K562 (cell line): ENCODE results near the gene CLASP2. TPM values are rescaled to one million over a fixed set of nuclear protein-coding genes. Genes with fewer than 3 reads are reported as not detected.

Experiments
- ARNT ChIP-seq, 2 experiments: fragments of 450-650 bp; IDR thresholded peaks; 2 replicates each; pipeline ENCODE4 v1.6.1; 2016; ENCODE audit warnings: mild to moderate bottlenecking in 1 of 2
- CLOCK ChIP-seq: fragments of 250-450 bp; sonication (Bioruptor Pico); IDR thresholded peaks from 2 replicates; pipeline ENCODE4 v1.4.0; 2020; ENCODE audit warnings: mild to moderate bottlenecking, moderate library complexity, borderline replicate concordance
- HDAC3 ChIP-seq: fragments of 450-650 bp; IDR thresholded peaks from 2 replicates; pipeline ENCODE4 v1.6.1; 2018; ENCODE audit warnings: borderline replicate concordance, mild to moderate bottlenecking, moderate library complexity; ENCODE audit not compliant: partially characterized antibody
- HNRNPK ChIP-seq: fragments of 200-400 bp; formaldehyde crosslinking; IDR thresholded peaks from one replicate; pipeline ENCODE4 v1.6.1; 2018; ENCODE audit warnings: mild to moderate bottlenecking, low read depth, low read length; ENCODE audit not compliant: poor library complexity, severe bottlenecking
- NR4A1 ChIP-seq, 2 experiments: fragments of 250-450 bp in 1 of 2; fragments of 450-650 bp in 1 of 2; sonication (Bioruptor Pico) in 1 of 2; IDR thresholded peaks; 2 replicates each; pipeline versions ENCODE4 v1.4.0 to v1.6.1; 2016 to 2020; ENCODE audit warnings: mild to moderate bottlenecking in 2 of 2, missing compliant biosample characterization in 1 of 2, missing genetic modification characterization in 1 of 2, moderate library complexity in 1 of 2
- POU5F1 ChIP-seq: fragments of 150-350 bp; IDR thresholded peaks from 2 replicates; pipeline ENCODE4 v1.6.1; 2014; ENCODE audit warnings: borderline replicate concordance, low read length, low read depth, mild to moderate bottlenecking; ENCODE audit not compliant: partially characterized antibody
- SIN3B ChIP-seq: fragments of 450-650 bp; IDR thresholded peaks from 2 replicates; pipeline ENCODE4 v1.6.1; 2017; ENCODE audit warnings: low read depth, mild to moderate bottlenecking, moderate library complexity
- SLC30A9 ChIP-seq: fragments of 250-450 bp; sonication (Bioruptor Pico); IDR thresholded peaks from 2 replicates; pipeline ENCODE4 v1.8.0; 2022; ENCODE audit warnings: mild to moderate bottlenecking, moderate library complexity
- THAP12 ChIP-seq: fragments of 250-450 bp; sonication (Bioruptor Pico); IDR thresholded peaks from 2 replicates; pipeline ENCODE4 v1.9.0; 2021; ENCODE audit warnings: mild to moderate bottlenecking, inconsistent platforms
- XRCC3 ChIP-seq: fragments of 450-650 bp; IDR thresholded peaks from 2 replicates; pipeline ENCODE4 v1.6.1; 2017; ENCODE audit warnings: mild to moderate bottlenecking, moderate library complexity
- XRCC4 ChIP-seq: IDR thresholded peaks from one replicate; pipeline ENCODE4 v1.6.1; 2011; ENCODE audit not compliant: insufficient read depth, insufficient read length; ENCODE audit errors: extremely low read depth
- ZNF174 ChIP-seq: fragments of 250-450 bp; sonication (Bioruptor Pico); IDR thresholded peaks from 2 replicates; pipeline ENCODE4 v1.4.0; 2020; ENCODE audit warnings: mild to moderate bottlenecking
- ZNF583 ChIP-seq: fragments of 250-450 bp; sonication (Bioruptor Pico); IDR thresholded peaks from 2 replicates; pipeline ENCODE4 v1.4.0; 2020
- ZNF668 ChIP-seq: fragments of 250-450 bp; sonication (Bioruptor Pico); IDR thresholded peaks from 2 replicates; pipeline ENCODE4 v1.8.0; 2022; ENCODE audit warnings: mild to moderate bottlenecking, inconsistent platforms
- polyA plus RNA-seq, 8 experiments: library from polyadenylated mRNA; depleted of rRNA in 4 of 8; stranded (reverse) in 5 of 8; unstranded in 3 of 8; fragments of >200 nt; fragmentation: Nextera tagmentation in 2 of 8; fragmentation: Illumina TruSeq in 1 of 8; extraction: Ambion mirVana in 2 of 8; extraction: Trizol in 1 of 8; gene quantifications; 2 replicates each; pipeline versions ENCODE4 v1.2.1 to v1.2.3, GENCODE V29; 2011 to 2014; ENCODE audit warnings: inconsistent platforms in 1 of 8, missing spikeins in 1 of 8
- total RNA-seq, 7 experiments: library from RNA; depleted of rRNA in 6 of 7; stranded (reverse); fragments of >200 nt in 6 of 7; fragmentation: Illumina TruSeq in 2 of 7; extraction: Trizol in 2 of 7; gene quantifications; 2 replicates each; pipeline versions ENCODE4 v1.2.1 to v1.2.3, GENCODE V29; 2011 to 2021; ENCODE audit warnings: low replicate concordance in 1 of 7
- TF ChIP-seq, protein P1 (sequence below): IDR thresholded peaks from 2 replicates; pipeline ENCODE4 v1.6.1; 2014; ENCODE audit warnings: antibody characterized with exemption
- TF ChIP-seq, protein P2 (sequence below): fragments of 450-650 bp; IDR thresholded peaks from 2 replicates; pipeline ENCODE4 v1.6.1; 2017; ENCODE audit warnings: antibody characterized with exemption, mild to moderate bottlenecking

CLASP2 gene
- total and polyA plus RNA-seq, 9 of the 15 experiments (the other 6 are each of a cell fraction or from before 2014, with no cell fraction given) = 13.5 to 107 (median 71.8) TPM

GRCh38 chr3:33658991-33659848, 58.8 kb downstream of the CLASP2 start (continued):
- TF ChIP-seq THAP12 (no peak), HNRNPK (no peak), ZNF668 (CRISPR knock-in tag) (no peak), POU5F1 (no peak), ZNF174 (CRISPR knock-in tag) (no peak), XRCC3 (no peak), SLC30A9 (CRISPR knock-in tag) (no peak), HDAC3 (no peak), SIN3B (no peak), CLOCK (CRISPR knock-in tag) (no peak), ZNF583 (CRISPR knock-in tag) (no peak), XRCC4 (no peak), NR4A1 (CRISPR knock-in tag; IDR thresholded peaks at IDR 0.05) (no peak), NR4A1 (tag; IDR thresholded peaks at IDR 0.05) (0 out of 2 replicates have a peak, but pooled peaks have one; percentile 32), ARNT (IDR thresholded peaks at IDR 0.05) (peak in 1 of 2 experiments; percentile 78; a peak in 2 of 4 replicates)
- TF ChIP-seq, protein P1, sequence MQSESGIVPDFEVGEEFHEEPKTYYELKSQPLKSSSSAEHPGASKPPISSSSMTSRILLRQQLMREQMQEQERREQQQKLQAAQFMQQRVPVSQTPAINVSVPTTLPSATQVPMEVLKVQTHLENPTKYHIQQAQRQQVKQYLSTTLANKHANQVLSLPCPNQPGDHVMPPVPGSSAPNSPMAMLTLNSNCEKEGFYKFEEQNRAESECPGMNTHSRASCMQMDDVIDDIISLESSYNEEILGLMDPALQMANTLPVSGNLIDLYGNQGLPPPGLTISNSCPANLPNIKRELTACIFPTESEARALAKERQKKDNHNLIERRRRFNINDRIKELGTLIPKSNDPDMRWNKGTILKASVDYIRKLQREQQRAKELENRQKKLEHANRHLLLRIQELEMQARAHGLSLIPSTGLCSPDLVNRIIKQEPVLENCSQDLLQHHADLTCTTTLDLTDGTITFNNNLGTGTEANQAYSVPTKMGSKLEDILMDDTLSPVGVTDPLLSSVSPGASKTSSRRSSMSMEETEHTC = no peak
- TF ChIP-seq, protein P2, sequence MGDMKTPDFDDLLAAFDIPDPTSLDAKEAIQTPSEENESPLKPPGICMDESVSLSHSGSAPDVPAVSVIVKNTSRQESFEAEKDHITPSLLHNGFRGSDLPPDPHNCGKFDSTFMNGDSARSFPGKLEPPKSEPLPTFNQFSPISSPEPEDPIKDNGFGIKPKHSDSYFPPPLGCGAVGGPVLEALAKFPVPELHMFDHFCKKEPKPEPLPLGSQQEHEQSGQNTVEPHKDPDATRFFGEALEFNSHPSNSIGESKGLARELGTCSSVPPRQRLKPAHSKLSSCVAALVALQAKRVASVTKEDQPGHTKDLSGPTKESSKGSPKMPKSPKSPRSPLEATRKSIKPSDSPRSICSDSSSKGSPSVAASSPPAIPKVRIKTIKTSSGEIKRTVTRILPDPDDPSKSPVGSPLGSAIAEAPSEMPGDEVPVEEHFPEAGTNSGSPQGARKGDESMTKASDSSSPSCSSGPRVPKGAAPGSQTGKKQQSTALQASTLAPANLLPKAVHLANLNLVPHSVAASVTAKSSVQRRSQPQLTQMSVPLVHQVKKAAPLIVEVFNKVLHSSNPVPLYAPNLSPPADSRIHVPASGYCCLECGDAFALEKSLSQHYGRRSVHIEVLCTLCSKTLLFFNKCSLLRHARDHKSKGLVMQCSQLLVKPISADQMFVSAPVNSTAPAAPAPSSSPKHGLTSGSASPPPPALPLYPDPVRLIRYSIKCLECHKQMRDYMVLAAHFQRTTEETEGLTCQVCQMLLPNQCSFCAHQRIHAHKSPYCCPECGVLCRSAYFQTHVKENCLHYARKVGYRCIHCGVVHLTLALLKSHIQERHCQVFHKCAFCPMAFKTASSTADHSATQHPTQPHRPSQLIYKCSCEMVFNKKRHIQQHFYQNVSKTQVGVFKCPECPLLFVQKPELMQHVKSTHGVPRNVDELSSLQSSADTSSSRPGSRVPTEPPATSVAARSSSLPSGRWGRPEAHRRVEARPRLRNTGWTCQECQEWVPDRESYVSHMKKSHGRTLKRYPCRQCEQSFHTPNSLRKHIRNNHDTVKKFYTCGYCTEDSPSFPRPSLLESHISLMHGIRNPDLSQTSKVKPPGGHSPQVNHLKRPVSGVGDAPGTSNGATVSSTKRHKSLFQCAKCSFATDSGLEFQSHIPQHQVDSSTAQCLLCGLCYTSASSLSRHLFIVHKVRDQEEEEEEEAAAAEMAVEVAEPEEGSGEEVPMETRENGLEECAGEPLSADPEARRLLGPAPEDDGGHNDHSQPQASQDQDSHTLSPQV = no peak
